Measurements from ENCODE around the gene ANKS3. TPM values are rescaled to one million over a fixed set of nuclear protein-coding genes. Genes with fewer than 3 reads are reported as not detected.

Gene ANKS3
- total RNA-seq, 1 donor from 2014 or later: 32.0 TPM

DNA sequence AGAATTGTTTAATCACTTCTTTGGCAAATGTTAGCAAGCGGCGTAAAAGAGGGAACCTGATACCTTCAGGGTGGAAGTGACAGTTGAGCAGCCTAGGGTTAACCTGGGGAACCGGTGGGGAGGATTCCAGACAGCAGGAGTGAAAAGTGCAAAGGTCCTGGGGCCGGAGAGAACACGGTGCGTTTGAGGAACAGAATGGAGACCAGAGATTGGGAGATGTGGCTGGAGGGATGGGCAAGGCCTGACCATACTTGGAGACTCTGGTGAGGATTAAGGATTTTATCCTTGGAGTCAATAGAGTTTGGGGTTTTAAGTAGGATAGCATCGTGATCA, 35.2 kb upstream of the ANKS3 start:
- H3K4me1 Mint-ChIP-seq: peaks cover 28% of the 10 kb centered on the region
- peak overlapping the region; percentile 68 for H3K27ac Mint-ChIP-seq (ENCODE audit: unreplicated experiment)
- no peaks in the 10 kb centered on the region for H3K9me3 Mint-ChIP-seq
- H3K27me3 Mint-ChIP-seq (ENCODE audit: low read depth): no peaks in the 10 kb centered on the region
- H3K36me3 Mint-ChIP-seq (ENCODE audit: low read depth): no peaks in the 10 kb centered on the region
- TF ChIP-seq, protein P1, sequence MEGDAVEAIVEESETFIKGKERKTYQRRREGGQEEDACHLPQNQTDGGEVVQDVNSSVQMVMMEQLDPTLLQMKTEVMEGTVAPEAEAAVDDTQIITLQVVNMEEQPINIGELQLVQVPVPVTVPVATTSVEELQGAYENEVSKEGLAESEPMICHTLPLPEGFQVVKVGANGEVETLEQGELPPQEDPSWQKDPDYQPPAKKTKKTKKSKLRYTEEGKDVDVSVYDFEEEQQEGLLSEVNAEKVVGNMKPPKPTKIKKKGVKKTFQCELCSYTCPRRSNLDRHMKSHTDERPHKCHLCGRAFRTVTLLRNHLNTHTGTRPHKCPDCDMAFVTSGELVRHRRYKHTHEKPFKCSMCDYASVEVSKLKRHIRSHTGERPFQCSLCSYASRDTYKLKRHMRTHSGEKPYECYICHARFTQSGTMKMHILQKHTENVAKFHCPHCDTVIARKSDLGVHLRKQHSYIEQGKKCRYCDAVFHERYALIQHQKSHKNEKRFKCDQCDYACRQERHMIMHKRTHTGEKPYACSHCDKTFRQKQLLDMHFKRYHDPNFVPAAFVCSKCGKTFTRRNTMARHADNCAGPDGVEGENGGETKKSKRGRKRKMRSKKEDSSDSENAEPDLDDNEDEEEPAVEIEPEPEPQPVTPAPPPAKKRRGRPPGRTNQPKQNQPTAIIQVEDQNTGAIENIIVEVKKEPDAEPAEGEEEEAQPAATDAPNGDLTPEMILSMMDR (conservative IDR thresholded peaks at IDR 0.05): no peak
- DNase-seq (ENCODE audit: low read depth, low spot score): no peak
- H3K4me3 Mint-ChIP-seq: peak overlapping the region; percentile 92

GRCh38 chr16:4768549-4769305, 34.7 kb upstream of the ANKS3 start:
- no peaks in the 10 kb centered on the region for H3K9me3 Mint-ChIP-seq
- H3K4me1 Mint-ChIP-seq: peaks cover 28% of the 10 kb centered on the region

GRCh38 chr16:4767872-4768548, 33.9 kb upstream of the ANKS3 start:
- no peaks in the 10 kb centered on the region for H3K36me3 Mint-ChIP-seq (ENCODE audit: low read depth)
- H3K4me3 Mint-ChIP-seq: peak overlapping the region; percentile 92
- DNase-seq (ENCODE audit: low read depth, low spot score): no peak
- peaks cover 28% of the 10 kb centered on the region for H3K4me1 Mint-ChIP-seq
- TF ChIP-seq, protein P1 (conservative IDR thresholded peaks at IDR 0.05): no peak
- no peaks in the 10 kb centered on the region for H3K9me3 Mint-ChIP-seq
- peak overlapping the region; percentile 50 for H3K27ac Mint-ChIP-seq (ENCODE audit: unreplicated experiment)
- H3K27me3 Mint-ChIP-seq (ENCODE audit: low read depth): no peaks in the 10 kb centered on the region

More at GRCh38 chr16:4768549-4769305, 34.7 kb upstream of the ANKS3 start:
- Mint-ChIP-seq H3K27ac (ENCODE audit: unreplicated experiment) (peak overlapping the region; percentile 90), H3K27me3 (ENCODE audit: low read depth) (no peaks in the 10 kb centered on the region), H3K36me3 (ENCODE audit: low read depth) (no peaks in the 10 kb centered on the region), H3K4me3 (peak overlapping the region; percentile 92)
- TF ChIP-seq, protein P1 (conservative IDR thresholded peaks at IDR 0.05): no peak
- peak; percentile 97 for DNase-seq (ENCODE audit: low read depth, low spot score)

GRCh38 chr16:4766875-4767628, 33.0 kb upstream of the ANKS3 start, which contains the start of gene ZNF500:
Gene ZNF500, minus strand, starts transcription at chr16:4767162. Its CDS starts 1,184 bp downstream, at chr16:4765978.
- peak; percentile 99 for DNase-seq (ENCODE audit: low read depth, low spot score)
- Mint-ChIP-seq H3K4me3 (peak within 1 kb of the TSS; percentile 92), H3K27me3 (ENCODE audit: low read depth) (no peaks in the 10 kb centered on the region), H3K36me3 (ENCODE audit: low read depth) (no peaks in the 10 kb centered on the region), H3K4me1 (peaks cover 28% of the 10 kb centered on the region), H3K27ac (ENCODE audit: unreplicated experiment) (peak within 1 kb of the TSS; percentile 64), H3K9me3 (no peaks in the 10 kb centered on the region)
- TF ChIP-seq, protein P1 (conservative IDR thresholded peaks at IDR 0.05): no peak

All from neural crest cell (in vitro differentiated cells).